ENCODE measurements around the gene CIITA. TPM values are rescaled to one million over a fixed set of nuclear protein-coding genes. Genes with fewer than 3 reads are reported as not detected.

CIITA gene
- total RNA-seq, 2 donors from 2014 or later, result 25.2 to 31.0 TPM

- Histone ChIP-seq H3K9me3 (no peaks in the 10 kb centered on the region), H3K36me3 (no peaks in the 10 kb centered on the region), H3K27ac (peak overlapping the region in 1 of 2 donors; percentile 81), H3K4me3 (peak overlapping the region; percentile 98), H3K4me1 (ENCODE audit: control insufficient read depth in 1 of 2, low read depth in 2 of 2) (peaks cover 34 to 58% of the 10 kb centered on the region in 2 donors), H3K27me3 (replicated peaks; ENCODE audit: insufficient read depth) (no peaks in the 10 kb centered on the region)
- TF ChIP-seq, protein P1, sequence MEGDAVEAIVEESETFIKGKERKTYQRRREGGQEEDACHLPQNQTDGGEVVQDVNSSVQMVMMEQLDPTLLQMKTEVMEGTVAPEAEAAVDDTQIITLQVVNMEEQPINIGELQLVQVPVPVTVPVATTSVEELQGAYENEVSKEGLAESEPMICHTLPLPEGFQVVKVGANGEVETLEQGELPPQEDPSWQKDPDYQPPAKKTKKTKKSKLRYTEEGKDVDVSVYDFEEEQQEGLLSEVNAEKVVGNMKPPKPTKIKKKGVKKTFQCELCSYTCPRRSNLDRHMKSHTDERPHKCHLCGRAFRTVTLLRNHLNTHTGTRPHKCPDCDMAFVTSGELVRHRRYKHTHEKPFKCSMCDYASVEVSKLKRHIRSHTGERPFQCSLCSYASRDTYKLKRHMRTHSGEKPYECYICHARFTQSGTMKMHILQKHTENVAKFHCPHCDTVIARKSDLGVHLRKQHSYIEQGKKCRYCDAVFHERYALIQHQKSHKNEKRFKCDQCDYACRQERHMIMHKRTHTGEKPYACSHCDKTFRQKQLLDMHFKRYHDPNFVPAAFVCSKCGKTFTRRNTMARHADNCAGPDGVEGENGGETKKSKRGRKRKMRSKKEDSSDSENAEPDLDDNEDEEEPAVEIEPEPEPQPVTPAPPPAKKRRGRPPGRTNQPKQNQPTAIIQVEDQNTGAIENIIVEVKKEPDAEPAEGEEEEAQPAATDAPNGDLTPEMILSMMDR (IDR thresholded peaks at IDR 0.05), result no peak
- DNase-seq (ENCODE audit: low spot score) (no peak), ATAC-seq (ENCODE audit: insufficient number of reproducible peaks, low FRiP score, low read depth) (no peak)
Observed at GRCh38 chr16:10945065-10945787, 68.2 kb downstream of the CIITA start.

DNA sequence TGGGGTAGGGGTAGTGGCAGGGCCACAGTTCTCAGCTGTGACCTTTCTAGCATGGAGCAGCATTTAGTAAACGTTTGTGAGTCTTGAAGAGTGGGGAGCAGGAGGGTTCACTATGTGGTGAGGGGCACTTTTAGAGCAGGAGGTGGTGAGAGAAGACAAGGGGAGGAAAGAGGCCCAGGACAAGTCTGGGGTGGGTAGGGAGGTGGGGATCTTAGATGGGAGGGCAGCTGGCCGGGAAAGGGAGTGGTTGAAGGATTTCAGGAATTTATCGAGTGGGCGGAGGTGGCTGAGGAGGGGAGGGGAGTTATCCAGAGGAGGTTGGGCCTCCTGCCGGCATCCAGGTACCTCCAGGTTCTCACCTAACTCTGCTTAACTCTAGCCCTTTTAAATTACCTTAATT is 69.3 kb downstream of the CIITA start:
- Histone ChIP-seq H3K9me3 (no peaks in the 10 kb centered on the region), H3K27ac (no peak overlapping the region), H3K27me3 (replicated peaks; ENCODE audit: insufficient read depth) (no peaks in the 10 kb centered on the region), H3K4me3 (peak overlapping the region; percentile 98), H3K4me1 (ENCODE audit: control insufficient read depth in 1 of 2, low read depth in 2 of 2) (peaks cover 28 to 53% of the 10 kb centered on the region in 2 donors), H3K36me3 (no peaks in the 10 kb centered on the region)
- no peak for ATAC-seq (ENCODE audit: insufficient number of reproducible peaks, low FRiP score, low read depth)
- TF ChIP-seq, protein P1 (IDR thresholded peaks at IDR 0.05), result no peak
- no peak for DNase-seq (ENCODE audit: low spot score)

DNA sequence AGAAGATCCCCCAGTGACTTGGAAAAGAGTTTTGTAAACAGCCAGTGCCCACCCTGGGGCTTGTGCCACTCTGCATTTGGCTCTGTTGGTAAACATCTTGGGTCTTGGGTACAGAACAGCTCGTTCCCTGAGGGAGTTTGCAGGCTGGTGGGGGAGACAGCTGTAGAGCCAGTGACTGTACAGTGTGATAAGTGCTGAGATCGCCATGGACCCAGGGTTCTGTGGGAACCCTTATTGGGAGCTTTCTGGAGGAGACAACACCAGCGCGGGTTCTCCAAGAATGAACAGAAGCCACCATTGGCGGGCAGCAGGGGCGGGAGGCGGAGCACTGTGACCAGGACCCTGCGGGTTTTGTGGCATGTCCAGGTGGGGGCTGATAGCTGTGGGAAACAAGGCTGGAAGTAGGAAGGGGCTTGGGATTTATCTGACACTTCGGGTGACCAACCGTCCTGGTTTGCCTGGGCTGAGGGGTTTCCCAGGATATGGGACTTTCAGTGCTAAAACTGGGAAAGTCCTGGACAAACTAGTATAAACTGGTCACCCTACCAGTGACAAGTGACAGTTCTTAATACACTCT is 70.3 kb downstream of the CIITA start:
- Histone ChIP-seq H3K4me3 (no peak overlapping the region), H3K4me1 (ENCODE audit: control insufficient read depth in 1 of 2, low read depth in 2 of 2) (peaks cover 28 to 53% of the 10 kb centered on the region in 2 donors), H3K27ac (no peak overlapping the region), H3K27me3 (replicated peaks; ENCODE audit: insufficient read depth) (no peaks in the 10 kb centered on the region), H3K9me3 (no peaks in the 10 kb centered on the region), H3K36me3 (no peaks in the 10 kb centered on the region)
- DNase-seq (ENCODE audit: low spot score) (no peak), ATAC-seq (ENCODE audit: insufficient number of reproducible peaks, low FRiP score, low read depth) (no peak)
- TF ChIP-seq, protein P1 (IDR thresholded peaks at IDR 0.05), result no peak

DNA sequence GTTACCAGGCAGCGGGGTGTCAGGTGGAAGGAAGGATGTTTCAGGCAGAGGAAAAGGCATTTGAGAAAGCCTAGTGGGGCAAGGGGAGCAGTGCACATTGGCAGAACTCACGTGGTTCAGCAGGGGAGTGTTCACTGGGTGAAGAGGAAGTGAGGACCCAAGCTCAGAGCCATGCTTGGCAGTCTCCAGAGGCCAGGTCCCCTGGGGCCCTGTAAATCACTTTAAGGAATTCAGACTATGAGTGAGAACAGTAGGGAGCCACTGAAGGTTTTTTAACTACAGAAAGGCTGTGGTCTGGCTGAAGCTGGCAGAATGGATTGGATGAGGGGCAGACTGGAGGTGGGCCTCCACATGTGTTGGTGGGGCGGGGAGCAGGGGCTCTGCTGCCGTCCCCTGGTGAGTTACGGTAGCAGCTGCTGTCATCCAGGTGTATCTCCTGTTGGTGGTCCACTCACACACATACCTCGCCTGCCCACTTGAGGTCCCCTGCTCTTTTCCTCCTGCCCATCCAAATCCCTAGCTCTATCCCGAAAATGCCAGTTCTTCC is 72.5 kb downstream of the CIITA start:
- H3K4me1 ChIP-seq (ENCODE audit: control insufficient read depth in 1 of 2, low read depth in 2 of 2), result peaks cover 20 to 37% of the 10 kb centered on the region in 2 donors
- DNase-seq (ENCODE audit: low spot score) (no peak), ATAC-seq (ENCODE audit: insufficient number of reproducible peaks, low FRiP score, low read depth) (no peak)
- H3K27me3 ChIP-seq (replicated peaks; ENCODE audit: insufficient read depth), result no peaks in the 10 kb centered on the region
- TF ChIP-seq, protein P1 (IDR thresholded peaks at IDR 0.05), result peak; percentile 38
- H3K4me3 ChIP-seq, result no peak overlapping the region
- H3K9me3 ChIP-seq, result no peaks in the 10 kb centered on the region
- no peak overlapping the region for H3K27ac ChIP-seq
- no peaks in the 10 kb centered on the region for H3K36me3 ChIP-seq

DNA sequence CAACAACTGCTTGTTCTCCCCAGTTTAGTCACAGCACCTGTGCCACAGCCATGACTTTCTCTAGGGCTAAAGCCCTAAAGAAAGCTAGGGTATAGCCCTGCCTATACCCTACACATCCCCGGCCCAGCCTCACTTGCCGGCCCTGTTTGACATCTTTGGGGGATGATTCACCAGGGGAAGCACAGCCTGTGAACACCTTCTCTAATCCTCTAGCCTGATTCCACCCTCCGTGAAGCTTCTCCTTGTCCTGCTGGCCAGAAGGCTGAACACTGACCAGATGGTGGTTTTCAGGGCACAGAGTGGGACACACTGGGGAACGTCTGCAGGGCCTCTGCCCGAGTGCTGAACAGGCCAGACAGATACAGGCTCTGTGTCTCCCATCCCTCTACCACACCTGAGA is 73.4 kb downstream of the CIITA start:
- H3K4me3 ChIP-seq, result no peak overlapping the region
- H3K9me3 ChIP-seq, result no peaks in the 10 kb centered on the region
- DNase-seq (ENCODE audit: low spot score), result no peak
- ATAC-seq (ENCODE audit: insufficient number of reproducible peaks, low FRiP score, low read depth), result no peak
- no peaks in the 10 kb centered on the region for H3K27me3 ChIP-seq (replicated peaks; ENCODE audit: insufficient read depth)
- no peaks in the 10 kb centered on the region for H3K36me3 ChIP-seq
- TF ChIP-seq, protein P1 (IDR thresholded peaks at IDR 0.05), result no peak
- peaks cover 15 to 32% of the 10 kb centered on the region in 2 donors for H3K4me1 ChIP-seq (ENCODE audit: control insufficient read depth in 1 of 2, low read depth in 2 of 2)
- H3K27ac ChIP-seq, result no peak overlapping the region
